Caco-2 (cell line): ENCODE measurements around the gene BAZ1A. TPM values are rescaled to one million over a fixed set of nuclear protein-coding genes. Genes with fewer than 3 reads are reported as not detected.

Source experiments
- BruUV-seq: library from RNA; stranded (reverse); fragments of 400-500 nt; replicated peaks from 2 replicates; lab custom pipeline; 2021; lab: Mats Ljungman, UMichigan
- CTCF ChIA-PET: fragments of 300-600 bp; sonication (Branson Sonifier 250); formaldehyde crosslinking; loops from one replicate; lab custom pipeline; 2022; ENCODE audit warnings: antibody characterized with exemption; lab: Charles Lee
- POLR2A ChIA-PET: fragments of 300-600 bp; sonication (Branson Sonifier 250); formaldehyde crosslinking; loops from one replicate; lab custom pipeline; 2022; ENCODE audit warnings: antibody characterized with exemption; lab: Charles Lee
- DNase-seq, 2 experiments: peaks; one replicate each; pipeline versions ENCODE4 v3.0.0 to v3.0.0-alpha.2; 2020 to 2022
- H3K27me3 ChIP-seq: replicated peaks from 2 replicates; pipeline ENCODE4 v1.6.0; 2011; ENCODE audit warnings: low read length; ENCODE audit not compliant: control insufficient read depth, insufficient read depth
- H3K36me3 ChIP-seq: 2 replicates; pipeline ENCODE4 v1.5.1; 2011; ENCODE audit warnings: low read length; ENCODE audit not compliant: control insufficient read depth, insufficient read depth
- H3K4me1 ChIP-seq: fragments of 250-450 bp; sonication (Bioruptor Pico); 2 replicates; pipeline ENCODE4 v1.5.1; 2020; ENCODE audit warnings: mild to moderate bottlenecking
- H3K4me3 ChIP-seq: 2 replicates; pipeline ENCODE4 v1.5.1; 2011; ENCODE audit warnings: low read depth, mild to moderate bottlenecking, control low read depth, low read length
- H3K9me3 ChIP-seq: fragments of 250-450 bp; sonication (Bioruptor Pico); 2 replicates; pipeline ENCODE4 v1.5.1; 2020; ENCODE audit warnings: mild to moderate bottlenecking, moderate library complexity
- H3K27ac Mint-ChIP-seq: one replicate; pipeline ENCODE4 v1.8.0; 2022; ENCODE audit warnings: mixed read lengths; ENCODE audit not compliant: unreplicated experiment
- H3K27me3 Mint-ChIP-seq: one replicate; pipeline ENCODE4 v1.8.0; 2022; ENCODE audit warnings: mixed read lengths; ENCODE audit not compliant: insufficient read depth, unreplicated experiment
- H3K36me3 Mint-ChIP-seq: one replicate; pipeline ENCODE4 v1.8.0; 2022; ENCODE audit warnings: mild to moderate bottlenecking, mixed read lengths; ENCODE audit not compliant: insufficient read depth, unreplicated experiment
- H3K4me1 Mint-ChIP-seq: one replicate; pipeline ENCODE4 v1.8.0; 2022; ENCODE audit warnings: low read depth, mixed read lengths; ENCODE audit not compliant: unreplicated experiment
- H3K4me3 Mint-ChIP-seq: one replicate; pipeline ENCODE4 v1.8.0; 2022; ENCODE audit warnings: mild to moderate bottlenecking, moderate library complexity, mixed read lengths; ENCODE audit not compliant: unreplicated experiment
- H3K9me3 Mint-ChIP-seq: one replicate; pipeline ENCODE4 v1.8.0; 2022; ENCODE audit warnings: mixed read lengths; ENCODE audit not compliant: unreplicated experiment
- CTCF ChIP-seq, 2 experiments: fragments of 200-600 bp in 1 of 2; IDR thresholded peaks; 1 replicate in 1 of 2; 2 replicates in 1 of 2; pipeline versions ENCODE4 v1.5.1 to v1.8.0; 2011 to 2022; ENCODE audit warnings: antibody characterized with exemption in 1 of 2, control low read depth in 1 of 2, inconsistent platforms in 1 of 2, low read depth in 1 of 2, low read length in 1 of 2, mild to moderate bottlenecking in 1 of 2, moderate library complexity in 1 of 2; ENCODE audit not compliant: insufficient read depth in 1 of 2, severe bottlenecking in 1 of 2, unreplicated experiment in 1 of 2
- intact Hi-C: fragments of 100-400 bp; cut with micrococcal nuclease; formaldehyde crosslinking; loops from one replicate; pipeline ENCODE4 v1.10.0; 2022; ENCODE audit not compliant: unreplicated experiment
- total RNA-seq: library from RNA; stranded (reverse); gene quantifications from 2 replicates; pipeline ENCODE4 v1.2.3, GENCODE V29; 2022

Gene BAZ1A
- total RNA-seq, 1 experiment from 2014 or later = 26.1 TPM

- DNase-seq = peak in 1 of 2 experiments; percentile 60
- H3K27me3 ChIP-seq = no peaks in the 10 kb centered on the region
- no peak overlapping the region for H3K4me3 ChIP-seq
- Mint-ChIP-seq H3K4me3 (no peak overlapping the region), H3K27me3 (no peaks in the 10 kb centered on the region), H3K36me3 (no peaks in the 10 kb centered on the region), H3K9me3 (no peaks in the 10 kb centered on the region), H3K4me1 (peaks cover 8% of the 10 kb centered on the region), H3K27ac (no peak overlapping the region)
- intact Hi-C loops = loop anchor here (1.0 kb wide), 1 partner anchor 51 kb away; no protein-coding TSS in a partner anchor
- TF ChIP-seq CTCF (IDR thresholded peaks at IDR 0.05; ENCODE audit: insufficient read depth in 1 of 2, low read depth in 1 of 2, low read length in 1 of 2, severe bottlenecking in 1 of 2, unreplicated experiment in 1 of 2) = peak; percentile 70 to 80
- no TSS peak for BruUV-seq
- no peaks in the 10 kb centered on the region for H3K9me3 ChIP-seq
- CTCF ChIA-PET = interaction anchor here (0.6 to 1.8 kb wide), 12 partner anchors 9 to 236 kb away, joined by 3 to 20 read pairs (median 4); partner anchors contain the start of genes BAZ1A and CFL2
- POLR2A ChIA-PET = interaction anchor here (0.6 to 0.7 kb wide), 2 partner anchors 9 to 35 kb away, joined by 3 to 7 read pairs; no protein-coding TSS in a partner anchor
- peaks cover 7% of the 10 kb centered on the region for H3K4me1 ChIP-seq
- no peaks in the 10 kb centered on the region for H3K36me3 ChIP-seq
Observed at GRCh38 chr14:34722723-34723545, 152.2 kb downstream of the BAZ1A start.

DNA sequence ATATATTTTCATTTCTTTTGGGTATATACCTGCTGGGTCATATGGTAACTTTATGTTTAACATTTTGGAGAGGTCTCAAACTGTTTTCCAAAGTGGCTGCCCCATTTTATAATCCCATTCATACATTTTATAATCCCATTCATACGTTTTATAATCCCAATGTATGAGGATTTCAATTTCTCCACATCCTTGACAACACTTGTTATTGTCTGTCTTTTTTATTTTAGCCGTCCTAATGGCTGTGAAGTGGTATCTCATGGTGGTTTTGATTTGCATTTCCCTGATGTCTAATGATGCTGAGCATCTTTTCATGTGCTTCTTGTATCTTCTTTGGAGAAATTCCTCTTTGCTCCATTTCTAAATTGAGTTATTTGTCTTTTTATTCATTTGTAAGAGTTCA is 154.0 kb downstream of the BAZ1A start:
- DNase-seq = no peak
- peaks cover 7% of the 10 kb centered on the region for H3K4me1 ChIP-seq
- no peaks in the 10 kb centered on the region for H3K9me3 ChIP-seq
- no peaks in the 10 kb centered on the region for H3K36me3 Mint-ChIP-seq
- ChIA-PET POLR2A (no interaction called here), CTCF (no interaction called here)
- no peaks in the 10 kb centered on the region for H3K27me3 ChIP-seq
- H3K9me3 Mint-ChIP-seq = no peaks in the 10 kb centered on the region
- H3K36me3 ChIP-seq = no peaks in the 10 kb centered on the region
- H3K4me1 Mint-ChIP-seq = peaks cover 8% of the 10 kb centered on the region
- BruUV-seq = no TSS peak
- intact Hi-C loops = no loop called here
- TF ChIP-seq CTCF (IDR thresholded peaks at IDR 0.05; ENCODE audit: insufficient read depth in 1 of 2, low read depth in 1 of 2, low read length in 1 of 2, severe bottlenecking in 1 of 2, unreplicated experiment in 1 of 2) = no peak
- H3K4me3 ChIP-seq = no peak overlapping the region
- H3K4me3 Mint-ChIP-seq = no peak overlapping the region
- H3K27ac Mint-ChIP-seq = no peak overlapping the region
- H3K27me3 Mint-ChIP-seq = no peaks in the 10 kb centered on the region

- intact Hi-C loops = no loop called here
Observed at GRCh38 chr14:34718750-34719304, 156.3 kb downstream of the BAZ1A start.

More at GRCh38 chr14:34718750-34719304, 156.3 kb downstream of the BAZ1A start:
- Mint-ChIP-seq H3K4me3 (no peak overlapping the region), H3K27me3 (no peaks in the 10 kb centered on the region), H3K4me1 (peaks cover 8% of the 10 kb centered on the region), H3K9me3 (no peaks in the 10 kb centered on the region), H3K27ac (no peak overlapping the region), H3K36me3 (peaks cover under 1% of the 10 kb centered on the region)
- no peak for TF ChIP-seq CTCF (IDR thresholded peaks at IDR 0.05; ENCODE audit: insufficient read depth in 1 of 2, low read depth in 1 of 2, low read length in 1 of 2, severe bottlenecking in 1 of 2, unreplicated experiment in 1 of 2)
- H3K9me3 ChIP-seq = no peaks in the 10 kb centered on the region
- CTCF ChIA-PET = no interaction called here
- no peaks in the 10 kb centered on the region for H3K36me3 ChIP-seq
- DNase-seq = no peak
- no peaks in the 10 kb centered on the region for H3K27me3 ChIP-seq
- POLR2A ChIA-PET = no interaction called here
- H3K4me1 ChIP-seq = peaks cover 11% of the 10 kb centered on the region
- H3K4me3 ChIP-seq = no peak overlapping the region
- BruUV-seq = no TSS peak
